Measurements from ENCODE around the gene DCC. TPM values are rescaled to one million over a fixed set of nuclear protein-coding genes. Genes with fewer than 3 reads are reported as not detected.

The DCC gene
- total RNA-seq, 1 experiment from 2014 or later, result not detected

DNA sequence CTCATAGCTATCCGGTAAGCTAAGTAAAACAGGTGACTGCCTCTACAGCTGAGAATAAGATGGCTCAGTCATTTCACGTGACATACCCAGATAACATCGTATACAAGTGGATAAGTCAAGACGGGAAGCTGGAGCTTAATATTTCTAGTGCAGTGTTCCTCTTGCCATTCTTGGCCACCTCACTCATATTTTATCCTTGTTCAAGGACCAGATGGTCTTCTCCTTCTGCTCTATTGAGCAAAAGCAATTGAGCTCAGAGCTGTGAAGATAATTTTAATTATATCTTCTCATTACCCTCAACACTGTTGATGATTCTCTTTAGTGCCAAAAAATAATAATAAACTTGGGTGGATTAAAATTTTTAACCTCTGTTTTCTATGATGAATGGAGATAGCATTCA, 201.1 kb downstream of the DCC start:
- Histone ChIP-seq H3K4me3 (replicated peaks in 1 of 2; ENCODE audit: low read depth in 1 of 2, low read length in 2 of 2) (no peak overlapping the region), H3K9me2 (ENCODE audit: insufficient read depth) (no peaks in the 10 kb centered on the region), H3K4me1 (ENCODE audit: control insufficient read depth in 1 of 2, insufficient read depth in 2 of 2, low read length in 2 of 2) (no peaks in the 10 kb centered on the region), H3K9me3 (ENCODE audit: control insufficient read depth in 1 of 2, insufficient read depth in 1 of 2, low read depth in 1 of 2, low read length in 2 of 2) (peaks cover 14 to 24% of the 10 kb centered on the region in 2 experiments; a peak in 2 of 4 replicates), H3K79me2 (ENCODE audit: insufficient read depth, low read length) (no peaks in the 10 kb centered on the region), H3K4me2 (ENCODE audit: low read length) (no peak overlapping the region), H3K27me3 (ENCODE audit: insufficient read depth, low read length) (no peaks in the 10 kb centered on the region), H3K9ac (ENCODE audit: low read length) (no peak overlapping the region), H3K36me3 (ENCODE audit: control insufficient read depth in 1 of 2, insufficient read depth in 2 of 2, low read length in 2 of 2) (no peaks in the 10 kb centered on the region), H2AFZ (ENCODE audit: low read depth, low read length, poor library complexity, severe bottlenecking) (no peak overlapping the region), H4K20me1 (ENCODE audit: insufficient read depth) (no peaks in the 10 kb centered on the region), H3K27ac (ENCODE audit: low read depth, low read length) (no peak overlapping the region)
- ChIA-PET CTCF (no interaction called here), RAD21 (ENCODE audit: low non-redundant PET in 1 of 2, low total read pairs in 2 of 2, uncharacterized antibody in 2 of 2, unreplicated experiment in 2 of 2) (no interaction called here), POLR2A (no interaction called here)
- BruUV-seq (replicated peaks), result no TSS peak
- intact Hi-C loops (cut with micrococcal nuclease), result no loop called here
- TF ChIP-seq EGR1 (IDR thresholded peaks at IDR 0.05; ENCODE audit: low read depth), result no peak
- ATAC-seq, result no peak
- DNase-seq (ENCODE audit: low read depth, low spot score), result no peak

DNA sequence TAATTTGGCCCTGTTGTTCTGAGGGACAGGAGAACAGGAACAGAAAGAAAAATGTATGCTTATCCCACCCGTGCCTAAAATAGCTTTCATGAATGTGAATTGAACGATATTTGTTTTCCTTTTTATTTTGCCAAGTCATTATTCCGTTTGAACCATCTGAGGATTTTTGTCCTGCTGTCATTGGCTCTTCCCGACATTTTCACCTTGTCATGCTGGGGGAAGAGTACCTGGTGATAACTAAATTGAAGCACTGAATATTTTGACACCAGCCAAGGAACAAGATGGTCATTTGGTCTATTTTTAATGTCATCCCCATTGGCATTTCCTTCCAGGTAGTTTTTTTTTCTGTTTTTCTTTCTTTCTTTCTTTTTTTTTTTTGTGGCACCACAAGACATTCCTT, 204.1 kb downstream of the DCC start:
- H3K79me2 ChIP-seq (ENCODE audit: insufficient read depth, low read length), result no peaks in the 10 kb centered on the region
- ChIA-PET RAD21 (ENCODE audit: low non-redundant PET in 1 of 2, low total read pairs in 2 of 2, uncharacterized antibody in 2 of 2, unreplicated experiment in 2 of 2) (no interaction called here), POLR2A (no interaction called here), CTCF (no interaction called here)
- H4K20me1 ChIP-seq (ENCODE audit: insufficient read depth), result no peaks in the 10 kb centered on the region
- H3K9me3 ChIP-seq (ENCODE audit: control insufficient read depth in 1 of 2, insufficient read depth in 1 of 2, low read depth in 1 of 2, low read length in 2 of 2), result peaks cover 24 to 27% of the 10 kb centered on the region in 2 experiments; a peak in 2 of 4 replicates
- intact Hi-C loops (cut with micrococcal nuclease), result no loop called here
- no peak overlapping the region for H3K4me2 ChIP-seq (ENCODE audit: low read length)
- H3K27ac ChIP-seq (ENCODE audit: low read depth, low read length), result no peak overlapping the region
- no peak overlapping the region for H3K9ac ChIP-seq (ENCODE audit: low read length)
- no peak overlapping the region for H2AFZ ChIP-seq (ENCODE audit: low read depth, low read length, poor library complexity, severe bottlenecking)
- H3K36me3 ChIP-seq (ENCODE audit: control insufficient read depth in 1 of 2, insufficient read depth in 2 of 2, low read length in 2 of 2), result no peaks in the 10 kb centered on the region
- no TSS peak for BruUV-seq (replicated peaks)
- no peak for TF ChIP-seq RAD21 (IDR thresholded peaks at IDR 0.05; ENCODE audit: low read depth)
- TF ChIP-seq JUND (IDR thresholded peaks at IDR 0.05), result no peak
- TF ChIP-seq, protein P1, sequence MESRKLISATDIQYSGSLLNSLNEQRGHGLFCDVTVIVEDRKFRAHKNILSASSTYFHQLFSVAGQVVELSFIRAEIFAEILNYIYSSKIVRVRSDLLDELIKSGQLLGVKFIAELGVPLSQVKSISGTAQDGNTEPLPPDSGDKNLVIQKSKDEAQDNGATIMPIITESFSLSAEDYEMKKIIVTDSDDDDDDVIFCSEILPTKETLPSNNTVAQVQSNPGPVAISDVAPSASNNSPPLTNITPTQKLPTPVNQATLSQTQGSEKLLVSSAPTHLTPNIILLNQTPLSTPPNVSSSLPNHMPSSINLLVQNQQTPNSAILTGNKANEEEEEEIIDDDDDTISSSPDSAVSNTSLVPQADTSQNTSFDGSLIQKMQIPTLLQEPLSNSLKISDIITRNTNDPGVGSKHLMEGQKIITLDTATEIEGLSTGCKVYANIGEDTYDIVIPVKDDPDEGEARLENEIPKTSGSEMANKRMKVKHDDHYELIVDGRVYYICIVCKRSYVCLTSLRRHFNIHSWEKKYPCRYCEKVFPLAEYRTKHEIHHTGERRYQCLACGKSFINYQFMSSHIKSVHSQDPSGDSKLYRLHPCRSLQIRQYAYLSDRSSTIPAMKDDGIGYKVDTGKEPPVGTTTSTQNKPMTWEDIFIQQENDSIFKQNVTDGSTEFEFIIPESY (IDR thresholded peaks at IDR 0.05; ENCODE audit: extremely low read depth, insufficient replicate concordance, low read length), result no peak
- TF ChIP-seq CBX3 (IDR thresholded peaks at IDR 0.05; ENCODE audit: low read depth), result no peak
- no peak for TF ChIP-seq CEBPB (IDR thresholded peaks at IDR 0.05; ENCODE audit: low read depth)
- no peak for ATAC-seq
- DNase-seq (ENCODE audit: low read depth, low spot score), result no peak
- no peak overlapping the region for H3K4me3 ChIP-seq (replicated peaks in 1 of 2; ENCODE audit: low read depth in 1 of 2, low read length in 2 of 2)
- no peaks in the 10 kb centered on the region for H3K4me1 ChIP-seq (ENCODE audit: control insufficient read depth in 1 of 2, insufficient read depth in 2 of 2, low read length in 2 of 2)
- H3K9me2 ChIP-seq (ENCODE audit: insufficient read depth), result no peaks in the 10 kb centered on the region
- no peaks in the 10 kb centered on the region for H3K27me3 ChIP-seq (ENCODE audit: insufficient read depth, low read length)

Measured in HCT116 (cell line).